ENCODE results near the gene KDM4C. TPM values are rescaled to one million over a fixed set of nuclear protein-coding genes. Genes with fewer than 3 reads are reported as not detected.

KDM4C gene
- total RNA-seq, 4 donors from 2014 or later = 25.2 to 41.1 (median 26.4) TPM

GRCh38 chr9:6899274-6899673 lies 141.5 kb downstream of the KDM4C start:
- Histone ChIP-seq H3K4me3 (no peak overlapping the region), H3K27me3 (no peaks in the 10 kb centered on the region), H3K4me1 (peaks cover 0 to 19% (median 14%) of the 10 kb centered on the region in 4 donors), H3K36me3 (peaks cover 0 to 11% (median 2%) of the 10 kb centered on the region in 4 donors), H3K27ac (replicated peaks in 1 of 4) (no peak overlapping the region), H3K9me3 (no peaks in the 10 kb centered on the region)
- no peak for DNase-seq (ENCODE audit: extremely low spot score)
- 41% methylated on average over 1 of the region's 1 CpG for WGBS
- TF ChIP-seq POLR2A (IDR thresholded peaks at IDR 0.05; ENCODE audit: low read depth) (no peak), EP300 (IDR thresholded peaks at IDR 0.05) (no peak), POLR2AphosphoS5 (IDR thresholded peaks at IDR 0.05) (no peak)
- TF ChIP-seq, protein P1, sequence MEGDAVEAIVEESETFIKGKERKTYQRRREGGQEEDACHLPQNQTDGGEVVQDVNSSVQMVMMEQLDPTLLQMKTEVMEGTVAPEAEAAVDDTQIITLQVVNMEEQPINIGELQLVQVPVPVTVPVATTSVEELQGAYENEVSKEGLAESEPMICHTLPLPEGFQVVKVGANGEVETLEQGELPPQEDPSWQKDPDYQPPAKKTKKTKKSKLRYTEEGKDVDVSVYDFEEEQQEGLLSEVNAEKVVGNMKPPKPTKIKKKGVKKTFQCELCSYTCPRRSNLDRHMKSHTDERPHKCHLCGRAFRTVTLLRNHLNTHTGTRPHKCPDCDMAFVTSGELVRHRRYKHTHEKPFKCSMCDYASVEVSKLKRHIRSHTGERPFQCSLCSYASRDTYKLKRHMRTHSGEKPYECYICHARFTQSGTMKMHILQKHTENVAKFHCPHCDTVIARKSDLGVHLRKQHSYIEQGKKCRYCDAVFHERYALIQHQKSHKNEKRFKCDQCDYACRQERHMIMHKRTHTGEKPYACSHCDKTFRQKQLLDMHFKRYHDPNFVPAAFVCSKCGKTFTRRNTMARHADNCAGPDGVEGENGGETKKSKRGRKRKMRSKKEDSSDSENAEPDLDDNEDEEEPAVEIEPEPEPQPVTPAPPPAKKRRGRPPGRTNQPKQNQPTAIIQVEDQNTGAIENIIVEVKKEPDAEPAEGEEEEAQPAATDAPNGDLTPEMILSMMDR (IDR thresholded peaks at IDR 0.05) = no peak
- intact Hi-C loops (cut with DNase I) = no loop called here

- H3K27ac ChIP-seq (replicated peaks in 1 of 4) = no peak overlapping the region
- H3K4me1 ChIP-seq = peaks cover 0 to 19% (median 14%) of the 10 kb centered on the region in 4 donors
- H3K27me3 ChIP-seq = no peaks in the 10 kb centered on the region
- 96% methylated on average over 7 of the region's 7 CpGs for WGBS
- H3K4me3 ChIP-seq = no peak overlapping the region
- no peak for DNase-seq (ENCODE audit: extremely low spot score)
- TF ChIP-seq POLR2AphosphoS5 (IDR thresholded peaks at IDR 0.05) = no peak
- TF ChIP-seq EP300 (IDR thresholded peaks at IDR 0.05) = no peak
- TF ChIP-seq POLR2A (IDR thresholded peaks at IDR 0.05; ENCODE audit: low read depth) = no peak
- TF ChIP-seq, protein P1 (IDR thresholded peaks at IDR 0.05) = no peak
- peaks cover 0 to 6% (median 0%) of the 10 kb centered on the region in 4 donors for H3K36me3 ChIP-seq
- H3K9me3 ChIP-seq = no peaks in the 10 kb centered on the region
- intact Hi-C loops (cut with DNase I) = no loop called here
These were observed 142.7 kb downstream of the KDM4C start for GRCh38 chr9:6900440-6900883.

DNA sequence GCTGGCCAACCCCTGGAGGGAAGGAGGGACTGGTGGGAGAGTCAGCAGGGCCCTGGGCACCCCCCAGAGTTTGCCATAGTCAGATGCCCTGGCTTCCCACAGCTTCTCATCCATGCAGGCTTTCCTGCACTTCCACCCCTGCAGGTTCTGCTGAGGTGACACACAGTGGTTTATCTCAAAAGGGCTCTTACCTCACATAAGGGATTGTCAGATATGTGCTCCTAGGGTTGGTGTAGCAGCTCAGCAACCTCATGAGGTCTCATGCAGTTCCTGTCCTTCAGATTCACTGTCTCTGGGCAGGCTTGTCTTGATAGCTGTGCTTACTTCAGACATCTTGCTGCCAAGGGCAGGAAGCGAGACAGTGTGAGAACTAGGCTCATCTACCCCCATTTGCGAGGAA lies 143.4 kb downstream of the KDM4C start:
- Histone ChIP-seq H3K27me3 (no peaks in the 10 kb centered on the region), H3K4me1 (peaks cover 0 to 19% (median 14%) of the 10 kb centered on the region in 4 donors), H3K36me3 (peaks cover 0 to 6% (median 0%) of the 10 kb centered on the region in 4 donors), H3K9me3 (no peaks in the 10 kb centered on the region), H3K4me3 (no peak overlapping the region), H3K27ac (replicated peaks in 1 of 4) (no peak overlapping the region)
- 100% methylated on average over 2 of the region's 2 CpGs for WGBS
- TF ChIP-seq, protein P1 (IDR thresholded peaks at IDR 0.05) = no peak
- TF ChIP-seq POLR2AphosphoS5 (IDR thresholded peaks at IDR 0.05) (no peak), POLR2A (IDR thresholded peaks at IDR 0.05; ENCODE audit: low read depth) (no peak), EP300 (IDR thresholded peaks at IDR 0.05) (no peak)
- intact Hi-C loops (cut with DNase I) = no loop called here
- no peak for DNase-seq (ENCODE audit: extremely low spot score)

DNA sequence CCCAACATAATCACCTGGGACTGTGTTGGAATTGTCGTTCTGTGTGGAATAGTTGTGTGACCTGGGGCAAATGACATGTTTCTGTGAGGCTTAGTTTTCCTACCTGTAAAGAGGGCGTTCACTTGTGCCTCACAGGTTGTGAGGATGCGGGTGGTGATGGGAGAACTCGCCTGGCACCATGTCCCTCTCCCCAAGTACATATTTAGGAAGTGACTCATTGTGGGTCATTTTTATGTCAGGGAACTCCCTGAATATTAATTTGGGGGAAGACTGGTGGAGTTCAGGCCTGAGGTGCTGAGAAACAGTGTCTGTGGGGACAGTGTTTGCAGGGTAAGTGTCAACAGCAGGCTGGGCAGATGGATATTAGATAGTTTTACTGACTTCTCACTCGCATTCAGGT lies 144.7 kb downstream of the KDM4C start:
- Histone ChIP-seq H3K9me3 (no peaks in the 10 kb centered on the region), H3K4me3 (no peak overlapping the region), H3K36me3 (peaks cover 0 to 6% (median 0%) of the 10 kb centered on the region in 4 donors), H3K27ac (replicated peaks in 1 of 4) (no peak overlapping the region), H3K4me1 (peaks cover 0 to 15% (median 9%) of the 10 kb centered on the region in 4 donors), H3K27me3 (no peaks in the 10 kb centered on the region)
- DNase-seq (ENCODE audit: extremely low spot score) = no peak
- no peak for TF ChIP-seq POLR2AphosphoS5 (IDR thresholded peaks at IDR 0.05)
- TF ChIP-seq POLR2A (IDR thresholded peaks at IDR 0.05; ENCODE audit: low read depth) = no peak
- TF ChIP-seq, protein P1 (IDR thresholded peaks at IDR 0.05) = no peak
- TF ChIP-seq EP300 (IDR thresholded peaks at IDR 0.05) = no peak
- 89% methylated on average over 5 of the region's 5 CpGs for WGBS
- intact Hi-C loops (cut with DNase I) = no loop called here

GRCh38 chr9:6904371-6904770 lies 146.6 kb downstream of the KDM4C start:
- Histone ChIP-seq H3K9me3 (no peaks in the 10 kb centered on the region), H3K27ac (replicated peaks in 1 of 4) (no peak overlapping the region), H3K4me1 (peaks cover 0 to 9% (median 3%) of the 10 kb centered on the region in 4 donors), H3K36me3 (peaks cover 0 to 6% (median 0%) of the 10 kb centered on the region in 4 donors), H3K27me3 (no peaks in the 10 kb centered on the region), H3K4me3 (no peak overlapping the region)
- DNase-seq (ENCODE audit: extremely low spot score) = no peak
- TF ChIP-seq EP300 (IDR thresholded peaks at IDR 0.05) = no peak
- no peak for TF ChIP-seq POLR2A (IDR thresholded peaks at IDR 0.05; ENCODE audit: low read depth)
- TF ChIP-seq, protein P1 (IDR thresholded peaks at IDR 0.05) = no peak
- TF ChIP-seq POLR2AphosphoS5 (IDR thresholded peaks at IDR 0.05) = no peak
- intact Hi-C loops (cut with DNase I) = no loop called here
- 100% methylated on average over 2 of the region's 2 CpGs for WGBS
